ENCODE results near the gene FXN.

- TF ChIP-seq CTCF (IDR thresholded peaks at IDR 0.05; ENCODE audit: insufficient read depth, low read depth, low read length) (no peak), EZH2 (IDR thresholded peaks at IDR 0.05; ENCODE audit: insufficient read depth, low read length) (no peak)
Measured at GRCh38 chr9:69086769-69087168, 51.2 kb downstream of the FXN start.
